Measurements from ENCODE around the gene UPP2. TPM values are rescaled to one million over a fixed set of nuclear protein-coding genes. Genes with fewer than 3 reads are reported as not detected.
A peak's percentile ranks its signal among the peaks of the same experiment; 100 is the strongest.

The UPP2 gene
- total and polyA plus RNA-seq, 2 of the 13 experiments (the other 11 are each of a cell fraction or from before 2014, with no cell fraction given): 0.07 to 0.28 TPM

DNA sequence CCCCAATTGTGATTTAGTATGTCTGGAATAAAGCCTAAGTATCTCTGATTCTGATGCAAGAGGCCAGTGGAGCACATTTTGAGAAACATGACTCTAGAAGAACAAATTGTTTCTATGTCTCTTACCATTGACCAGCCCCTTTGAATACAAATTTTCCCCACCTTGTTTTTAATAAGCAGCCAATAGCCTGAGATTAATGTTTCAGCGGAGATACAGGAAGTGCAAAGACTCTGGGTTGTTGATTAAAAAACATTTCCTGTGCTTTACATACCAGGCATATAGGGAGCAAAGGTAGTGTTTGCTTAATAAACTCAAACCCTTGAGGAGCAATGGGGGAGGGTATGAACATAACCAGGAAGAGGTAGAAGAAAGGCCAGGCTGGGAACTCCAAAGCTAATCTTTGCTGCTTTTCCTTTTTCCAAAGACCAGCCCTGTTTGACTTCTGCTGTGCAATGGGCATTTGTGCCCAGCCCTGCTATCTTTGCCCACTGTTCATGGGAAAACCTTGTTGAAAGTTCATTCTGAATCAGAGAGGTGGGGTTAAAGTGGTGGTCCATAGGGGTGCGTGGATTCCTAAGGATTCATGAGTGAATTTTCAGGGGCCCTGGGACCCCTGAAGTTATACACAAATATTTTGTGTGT lies 29.3 kb downstream of the UPP2 start (continued):
- TF ChIP-seq NR2C2 (CRISPR knock-in tag; IDR thresholded peaks at IDR 0.05; ENCODE audit: borderline replicate concordance) (no peak), EZH2 (conservative IDR thresholded peaks at IDR 0.05; ENCODE audit: low read depth, low read length) (no peak), ZKSCAN1 (IDR thresholded peaks at IDR 0.05; ENCODE audit: low read length) (0 out of 2 replicates have a peak, but pooled peaks have one; percentile 38), TBX3 (IDR thresholded peaks at IDR 0.05; ENCODE audit: borderline replicate concordance) (no peak), ZNF639 (CRISPR knock-in tag; conservative IDR thresholded peaks at IDR 0.05) (peak; percentile 56; the same call in 1 of the 2 replicates), PHF21A (CRISPR knock-in tag; IDR thresholded peaks at IDR 0.05) (peak; percentile 80), PTBP1 (IDR thresholded peaks at IDR 0.05; ENCODE audit: low read depth, low read length, poor library complexity, severe bottlenecking) (no peak), ZNF749 (CRISPR knock-in tag; IDR thresholded peaks at IDR 0.05; ENCODE audit: borderline replicate concordance) (no peak), ZNF770 (CRISPR knock-in tag; IDR thresholded peaks at IDR 0.05) (no peak), ZNF264 (CRISPR knock-in tag; IDR thresholded peaks at IDR 0.05) (peak; percentile 85; the same call in 1 of the 2 replicates), ZFP82 (CRISPR knock-in tag; IDR thresholded peaks at IDR 0.05; ENCODE audit: borderline replicate concordance) (no peak), MYPOP (CRISPR knock-in tag; IDR thresholded peaks at IDR 0.05) (no peak; the same call in 1 of the 2 replicates), ZC3H13 (CRISPR knock-in tag; IDR thresholded peaks at IDR 0.05) (no peak), GPN1 (CRISPR knock-in tag; IDR thresholded peaks at IDR 0.05; ENCODE audit: borderline replicate concordance) (no peak), JUND (CRISPR knock-in tag; IDR thresholded peaks at IDR 0.05) (0 out of 2 replicates have a peak, but pooled peaks have one; percentile 39), ZNF180 (CRISPR knock-in tag; IDR thresholded peaks at IDR 0.05; ENCODE audit: borderline replicate concordance, low read depth) (no peak), ZNF33B (CRISPR knock-in tag; IDR thresholded peaks at IDR 0.05) (no peak), ZNF136 (CRISPR knock-in tag; IDR thresholded peaks at IDR 0.05; ENCODE audit: low read depth) (peak; percentile 48; the same call in 1 of the 2 replicates), ARNT2 (CRISPR knock-in tag; IDR thresholded peaks at IDR 0.05; ENCODE audit: low read depth) (0 out of 2 replicates have a peak, but pooled peaks have one; percentile 21), PRMT3 (CRISPR knock-in tag; IDR thresholded peaks at IDR 0.05; ENCODE audit: borderline replicate concordance, low read depth) (no peak; the same call in 1 of the 2 replicates), ZNF484 (CRISPR knock-in tag; IDR thresholded peaks at IDR 0.05; ENCODE audit: borderline replicate concordance, low read depth) (no peak)
- TF ChIP-seq, protein P1, sequence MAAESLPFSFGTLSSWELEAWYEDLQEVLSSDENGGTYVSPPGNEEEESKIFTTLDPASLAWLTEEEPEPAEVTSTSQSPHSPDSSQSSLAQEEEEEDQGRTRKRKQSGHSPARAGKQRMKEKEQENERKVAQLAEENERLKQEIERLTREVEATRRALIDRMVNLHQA (CRISPR knock-in tag; IDR thresholded peaks at IDR 0.05): no peak
- TF ChIP-seq, protein P2, sequence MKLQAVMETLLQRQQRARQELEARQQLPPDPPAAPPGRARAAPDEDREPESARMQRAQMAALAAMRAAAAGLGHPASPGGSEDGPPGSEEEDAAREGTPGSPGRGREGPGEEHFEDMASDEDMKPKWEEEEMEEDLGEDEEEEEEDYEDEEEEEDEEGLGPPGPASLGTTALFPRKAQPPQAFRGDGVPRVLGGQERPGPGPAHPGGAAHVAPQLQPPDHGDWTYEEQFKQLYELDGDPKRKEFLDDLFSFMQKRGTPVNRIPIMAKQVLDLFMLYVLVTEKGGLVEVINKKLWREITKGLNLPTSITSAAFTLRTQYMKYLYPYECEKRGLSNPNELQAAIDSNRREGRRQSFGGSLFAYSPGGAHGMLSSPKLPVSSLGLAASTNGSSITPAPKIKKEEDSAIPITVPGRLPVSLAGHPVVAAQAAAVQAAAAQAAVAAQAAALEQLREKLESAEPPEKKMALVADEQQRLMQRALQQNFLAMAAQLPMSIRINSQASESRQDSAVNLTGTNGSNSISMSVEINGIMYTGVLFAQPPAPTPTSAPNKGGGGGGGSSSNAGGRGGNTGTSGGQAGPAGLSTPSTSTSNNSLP (IDR thresholded peaks at IDR 0.05; ENCODE audit: low read depth, low read length): peak; percentile 96
